GM23338 (cell line): ENCODE data around the gene SGMS2.

ENCODE experiments used
- CREB1 ChIP-seq: fragments of 250-450 bp; sonication (Bioruptor Pico); IDR thresholded peaks from 2 replicates; pipeline ENCODE4 v1.5.0; 2020; ENCODE audit warnings: low read depth, mild to moderate bottlenecking, moderate library complexity
- CTCF ChIP-seq, 2 experiments: fragments of 200-600 bp in 1 of 2; sonication (generic) in 1 of 2; conservative IDR thresholded peaks; 2 replicates each; pipeline versions ENCODE4 v1.5.1 to v1.6.1; 2016 to 2017; ENCODE audit warnings: antibody characterized with exemption in 2 of 2, low read depth in 2 of 2, mild to moderate bottlenecking in 2 of 2, moderate library complexity in 1 of 2
- EZH2 ChIP-seq: fragments of 200-600 bp; sonication (generic); IDR thresholded peaks from one replicate; pipeline ENCODE4 v1.8.0; 2017; ENCODE audit warnings: antibody characterized with exemption, mild to moderate bottlenecking, low read depth; ENCODE audit not compliant: unreplicated experiment
- EZH2phosphoT487 ChIP-seq: fragments of 200-600 bp; sonication (generic); IDR thresholded peaks from one replicate; pipeline ENCODE4 v1.8.1; 2018; ENCODE audit warnings: antibody characterized with exemption; ENCODE audit not compliant: unreplicated experiment
- POLR2AphosphoS5 ChIP-seq: IDR thresholded peaks from 2 replicates; pipeline ENCODE4 v1.6.1; 2016; ENCODE audit warnings: antibody characterized with exemption, low read depth
- REST ChIP-seq: IDR thresholded peaks from one replicate; pipeline ENCODE4 v1.6.1; 2018; ENCODE audit warnings: antibody characterized with exemption; ENCODE audit not compliant: unreplicated experiment
- ZNF114 ChIP-seq: fragments of 250-450 bp; sonication (Bioruptor Pico); IDR thresholded peaks from 2 replicates; pipeline ENCODE4 v1.5.0; 2020; ENCODE audit warnings: mild to moderate bottlenecking, moderate library complexity
- TF ChIP-seq, protein P1 (sequence below): fragments of 250-450 bp; sonication (Bioruptor Pico); IDR thresholded peaks from 2 replicates; pipeline ENCODE4 v1.5.0; 2020; ENCODE audit warnings: mild to moderate bottlenecking, moderate library complexity

- TF ChIP-seq CTCF (conservative IDR thresholded peaks at IDR 0.05; ENCODE audit: low read depth in 2 of 2), result no peak
- no peak for TF ChIP-seq POLR2AphosphoS5
- no peak for TF ChIP-seq CREB1 (CRISPR knock-in tag)
- no peak for TF ChIP-seq EZH2
- no peak for TF ChIP-seq REST
- no peak for TF ChIP-seq EZH2phosphoT487
- no peak for TF ChIP-seq ZNF114 (CRISPR knock-in tag)
- TF ChIP-seq, protein P1, sequence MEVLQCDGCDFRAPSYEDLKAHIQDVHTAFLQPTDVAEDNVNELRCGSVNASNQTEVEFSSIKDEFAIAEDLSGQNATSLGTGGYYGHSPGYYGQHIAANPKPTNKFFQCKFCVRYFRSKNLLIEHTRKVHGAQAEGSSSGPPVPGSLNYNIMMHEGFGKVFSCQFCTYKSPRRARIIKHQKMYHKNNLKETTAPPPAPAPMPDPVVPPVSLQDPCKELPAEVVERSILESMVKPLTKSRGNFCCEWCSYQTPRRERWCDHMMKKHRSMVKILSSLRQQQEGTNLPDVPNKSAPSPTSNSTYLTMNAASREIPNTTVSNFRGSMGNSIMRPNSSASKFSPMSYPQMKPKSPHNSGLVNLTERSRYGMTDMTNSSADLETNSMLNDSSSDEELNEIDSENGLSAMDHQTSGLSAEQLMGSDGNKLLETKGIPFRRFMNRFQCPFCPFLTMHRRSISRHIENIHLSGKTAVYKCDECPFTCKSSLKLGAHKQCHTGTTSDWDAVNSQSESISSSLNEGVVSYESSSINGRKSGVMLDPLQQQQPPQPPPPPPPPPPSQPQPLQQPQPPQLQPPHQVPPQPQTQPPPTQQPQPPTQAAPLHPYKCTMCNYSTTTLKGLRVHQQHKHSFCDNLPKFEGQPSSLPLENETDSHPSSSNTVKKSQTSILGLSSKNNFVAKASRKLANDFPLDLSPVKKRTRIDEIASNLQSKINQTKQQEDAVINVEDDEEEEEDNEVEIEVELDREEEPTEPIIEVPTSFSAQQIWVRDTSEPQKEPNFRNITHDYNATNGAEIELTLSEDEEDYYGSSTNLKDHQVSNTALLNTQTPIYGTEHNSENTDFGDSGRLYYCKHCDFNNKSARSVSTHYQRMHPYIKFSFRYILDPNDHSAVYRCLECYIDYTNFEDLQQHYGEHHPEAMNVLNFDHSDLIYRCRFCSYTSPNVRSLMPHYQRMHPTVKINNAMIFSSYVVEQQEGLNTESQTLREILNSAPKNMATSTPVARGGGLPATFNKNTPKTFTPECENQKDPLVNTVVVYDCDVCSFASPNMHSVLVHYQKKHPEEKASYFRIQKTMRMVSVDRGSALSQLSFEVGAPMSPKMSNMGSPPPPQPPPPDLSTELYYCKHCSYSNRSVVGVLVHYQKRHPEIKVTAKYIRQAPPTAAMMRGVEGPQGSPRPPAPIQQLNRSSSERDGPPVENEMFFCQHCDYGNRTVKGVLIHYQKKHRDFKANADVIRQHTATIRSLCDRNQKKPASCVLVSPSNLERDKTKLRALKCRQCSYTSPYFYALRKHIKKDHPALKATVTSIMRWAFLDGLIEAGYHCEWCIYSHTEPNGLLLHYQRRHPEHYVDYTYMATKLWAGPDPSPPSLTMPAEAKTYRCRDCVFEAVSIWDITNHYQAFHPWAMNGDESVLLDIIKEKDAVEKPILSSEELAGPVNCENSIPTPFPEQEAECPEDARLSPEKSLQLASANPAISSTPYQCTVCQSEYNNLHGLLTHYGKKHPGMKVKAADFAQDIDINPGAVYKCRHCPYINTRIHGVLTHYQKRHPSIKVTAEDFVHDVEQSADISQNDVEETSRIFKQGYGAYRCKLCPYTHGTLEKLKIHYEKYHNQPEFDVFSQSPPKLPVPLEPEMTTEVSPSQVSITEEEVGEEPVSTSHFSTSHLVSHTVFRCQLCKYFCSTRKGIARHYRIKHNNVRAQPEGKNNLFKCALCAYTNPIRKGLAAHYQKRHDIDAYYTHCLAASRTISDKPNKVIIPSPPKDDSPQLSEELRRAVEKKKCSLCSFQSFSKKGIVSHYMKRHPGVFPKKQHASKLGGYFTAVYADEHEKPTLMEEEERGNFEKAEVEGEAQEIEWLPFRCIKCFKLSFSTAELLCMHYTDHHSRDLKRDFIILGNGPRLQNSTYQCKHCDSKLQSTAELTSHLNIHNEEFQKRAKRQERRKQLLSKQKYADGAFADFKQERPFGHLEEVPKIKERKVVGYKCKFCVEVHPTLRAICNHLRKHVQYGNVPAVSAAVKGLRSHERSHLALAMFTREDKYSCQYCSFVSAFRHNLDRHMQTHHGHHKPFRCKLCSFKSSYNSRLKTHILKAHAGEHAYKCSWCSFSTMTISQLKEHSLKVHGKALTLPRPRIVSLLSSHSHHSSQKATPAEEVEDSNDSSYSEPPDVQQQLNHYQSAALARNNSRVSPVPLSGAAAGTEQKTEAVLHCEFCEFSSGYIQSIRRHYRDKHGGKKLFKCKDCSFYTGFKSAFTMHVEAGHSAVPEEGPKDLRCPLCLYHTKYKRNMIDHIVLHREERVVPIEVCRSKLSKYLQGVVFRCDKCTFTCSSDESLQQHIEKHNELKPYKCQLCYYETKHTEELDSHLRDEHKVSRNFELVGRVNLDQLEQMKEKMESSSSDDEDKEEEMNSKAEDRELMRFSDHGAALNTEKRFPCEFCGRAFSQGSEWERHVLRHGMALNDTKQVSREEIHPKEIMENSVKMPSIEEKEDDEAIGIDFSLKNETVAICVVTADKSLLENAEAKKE, result no peak
These were observed 66.0 kb downstream of the SGMS2 start for GRCh38 chr4:107890779-107891178.
